HG03575 (cell line): ENCODE measurements around the gene HOXA2.

Experiments
- ATAC-seq: cut with Tn5 transposase; IDR thresholded peaks from one replicate; pipeline ENCODE4 v1.9.1; 2021; ENCODE audit not compliant: unreplicated experiment, insufficient number of reproducible peaks, low FRiP score; ENCODE audit errors: extremely low read depth

HOXA2 gene

GRCh38 chr7:27092819-27093110 is 9.7 kb downstream of the HOXA2 start:
- ATAC-seq, result no peak

GRCh38 chr7:27091941-27092818 is 10.3 kb downstream of the HOXA2 start:
- no peak for ATAC-seq

DNA sequence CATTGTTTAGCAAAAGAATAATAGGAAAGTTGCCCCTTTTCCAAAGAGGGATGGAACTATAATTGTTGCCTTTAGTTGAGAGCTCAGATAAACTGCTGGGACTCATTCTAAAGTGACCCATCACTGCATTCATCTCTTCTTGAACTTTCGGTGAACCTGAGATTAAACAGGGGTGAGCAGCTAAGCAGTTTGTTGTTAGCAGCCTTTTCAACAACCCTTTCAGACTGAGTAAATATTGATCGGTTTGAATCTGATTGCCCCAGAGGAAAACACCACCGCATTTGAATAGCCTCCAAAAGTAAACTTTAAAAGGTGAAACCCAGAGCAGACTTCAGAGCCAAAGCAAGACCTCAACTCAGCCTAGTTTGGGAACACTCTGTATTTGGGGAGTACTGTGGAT is 11.4 kb downstream of the HOXA2 start:
- no peak for ATAC-seq

- ATAC-seq, result no peak
These were observed 14.2 kb downstream of the HOXA2 start for GRCh38 chr7:27088002-27088922.

DNA sequence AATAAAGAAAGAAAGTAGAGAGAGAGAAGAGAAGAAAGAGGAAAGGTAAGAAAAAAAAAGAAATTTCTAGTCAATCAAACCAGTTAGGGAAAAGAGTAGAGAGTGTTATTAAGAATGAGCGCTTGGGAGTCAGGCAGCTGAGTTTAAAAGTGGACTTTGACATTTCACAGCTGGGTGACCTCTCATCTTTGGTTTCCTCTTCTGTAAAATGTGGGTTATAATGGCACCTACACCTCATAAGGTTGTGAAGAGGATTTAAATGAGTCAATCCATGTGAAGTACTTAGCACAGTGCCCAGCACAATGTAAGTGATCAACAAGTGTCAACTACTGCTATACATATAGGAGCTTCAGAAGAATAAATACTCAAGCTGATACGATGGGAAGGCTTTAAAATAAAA is 18.8 kb downstream of the HOXA2 start:
- no peak for ATAC-seq

DNA sequence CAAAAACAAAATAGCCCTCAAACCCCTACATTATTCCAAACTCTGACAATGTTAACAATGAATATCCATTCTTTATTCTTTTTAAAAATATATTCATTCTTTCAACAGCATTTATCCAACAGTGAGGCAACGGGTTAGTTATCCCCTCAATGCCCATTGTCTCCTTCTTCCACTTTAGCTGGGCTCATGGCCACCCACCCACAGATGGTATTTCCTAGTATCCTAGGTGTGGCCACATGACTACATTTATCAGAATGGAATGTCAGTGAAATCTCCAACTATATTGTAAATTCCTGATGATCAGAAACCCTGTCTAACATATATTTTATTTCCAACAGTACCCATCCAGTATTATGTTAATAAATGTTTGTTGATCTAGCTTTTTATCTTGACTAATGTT is 20.3 kb downstream of the HOXA2 start:
- ATAC-seq, result no peak

DNA sequence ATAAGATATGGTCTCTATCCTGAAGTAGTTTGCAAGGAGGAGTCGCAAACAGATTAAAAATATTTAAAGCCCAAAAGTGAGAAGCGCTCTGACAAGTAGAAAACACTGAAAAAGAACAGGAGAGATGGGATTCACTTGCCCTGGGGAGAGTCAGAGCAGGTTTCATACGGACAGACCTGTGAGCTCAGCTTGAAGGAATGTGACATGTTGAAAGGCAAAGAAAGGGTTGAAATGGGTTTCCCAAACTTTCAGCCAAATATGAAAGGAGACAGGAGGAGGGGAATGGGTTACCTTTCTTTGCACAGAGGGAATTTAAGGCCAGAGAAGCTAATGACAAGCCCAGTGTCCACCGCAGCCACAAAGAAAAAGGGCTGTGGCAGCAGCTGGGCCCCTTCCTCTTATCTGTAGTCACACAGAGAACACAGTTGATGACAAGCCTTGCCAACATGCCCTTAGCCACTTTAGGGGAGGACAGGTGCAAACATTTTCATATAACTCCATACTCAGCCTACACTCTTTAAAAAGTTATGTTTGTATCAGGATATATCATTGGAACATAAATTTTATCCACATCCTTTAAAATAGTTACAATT is 21.5 kb downstream of the HOXA2 start:
- no peak for ATAC-seq

- no peak for ATAC-seq
These were observed 23.1 kb downstream of the HOXA2 start for GRCh38 chr7:27079234-27079975.

- ATAC-seq, result no peak
These were observed 23.8 kb downstream of the HOXA2 start for GRCh38 chr7:27078616-27079233.

- ATAC-seq, result no peak
These were observed 29.4 kb downstream of the HOXA2 start for GRCh38 chr7:27073076-27073475.

DNA sequence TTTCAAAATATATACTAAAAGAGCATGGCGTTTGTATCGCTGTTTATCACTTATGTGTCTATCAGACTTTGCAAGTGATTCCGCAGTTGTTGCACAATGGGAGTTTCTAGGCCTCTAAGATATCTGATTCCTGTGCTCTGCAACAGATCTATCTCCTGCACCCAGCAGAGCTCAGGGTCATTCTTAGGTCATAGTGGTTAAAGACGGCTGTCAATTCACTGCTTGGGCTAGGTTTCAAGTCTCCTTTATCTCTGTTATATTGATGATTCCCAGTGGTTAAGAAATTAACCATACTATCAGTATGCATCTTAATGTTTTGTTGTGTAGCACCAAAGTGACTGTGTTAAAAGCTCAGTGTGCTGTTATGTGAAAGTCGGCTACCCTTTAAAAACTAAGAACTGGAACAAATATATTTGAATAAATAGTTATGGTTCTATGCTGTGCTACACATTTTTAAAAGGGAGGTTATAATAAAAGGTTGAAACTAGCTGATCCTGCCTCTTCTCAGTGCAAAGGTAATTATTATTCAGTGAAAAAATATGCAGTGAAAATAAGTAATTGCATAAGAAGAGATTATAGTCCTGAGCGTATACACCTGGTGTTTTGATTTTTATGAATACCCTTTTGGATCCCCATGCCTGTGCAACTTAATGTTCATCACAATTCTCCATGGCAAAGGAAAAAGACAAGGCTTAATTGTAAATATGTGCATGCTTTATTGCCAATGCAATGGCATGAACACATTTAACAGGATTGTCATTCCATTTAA is 30.7 kb downstream of the HOXA2 start:
- no peak for ATAC-seq

DNA sequence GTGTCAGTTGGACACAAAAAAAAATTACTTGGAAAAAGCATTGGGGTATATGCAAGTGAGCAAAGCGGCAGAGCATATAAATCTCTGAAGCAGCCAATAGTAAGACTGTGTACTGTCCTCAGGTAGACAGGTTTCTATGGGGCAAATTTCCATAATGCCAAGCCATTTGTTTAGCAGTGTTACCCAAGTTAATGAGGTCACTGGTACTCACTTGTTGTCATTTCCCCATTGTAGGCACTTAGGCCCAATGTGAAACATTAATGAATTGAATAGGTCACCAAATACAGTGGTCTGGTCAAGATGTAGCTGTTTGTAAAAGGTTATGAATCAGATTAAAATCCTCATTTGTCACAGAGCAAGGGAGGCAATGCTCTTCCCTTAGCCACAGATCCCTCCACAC is 34.2 kb downstream of the HOXA2 start:
- no peak for ATAC-seq

GRCh38 chr7:27066148-27066547 is 36.3 kb downstream of the HOXA2 start:
- no peak for ATAC-seq

DNA sequence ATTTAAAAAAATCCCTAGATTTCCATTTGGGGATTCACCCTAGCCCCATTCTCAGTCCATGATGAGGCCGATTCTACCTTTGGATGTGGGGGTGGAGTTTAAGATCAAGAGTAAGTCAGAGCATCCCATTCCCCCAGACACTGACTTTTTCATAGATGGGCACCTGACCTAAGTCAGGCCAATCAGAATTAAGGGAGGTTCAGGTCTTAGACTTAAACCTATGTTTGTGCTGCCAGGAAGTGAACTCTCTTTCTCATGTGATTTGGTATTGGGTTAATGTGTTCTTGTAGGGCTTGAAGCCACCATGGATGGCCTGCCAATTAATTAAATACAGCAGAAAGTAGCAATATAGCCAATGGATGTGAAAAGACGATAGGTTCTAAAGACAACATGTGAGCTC is 36.8 kb downstream of the HOXA2 start:
- no peak for ATAC-seq

- ATAC-seq, result no peak
These were observed 37.8 kb downstream of the HOXA2 start for GRCh38 chr7:27064661-27065060.

- ATAC-seq, result no peak
These were observed 38.3 kb downstream of the HOXA2 start for GRCh38 chr7:27064159-27064558.

DNA sequence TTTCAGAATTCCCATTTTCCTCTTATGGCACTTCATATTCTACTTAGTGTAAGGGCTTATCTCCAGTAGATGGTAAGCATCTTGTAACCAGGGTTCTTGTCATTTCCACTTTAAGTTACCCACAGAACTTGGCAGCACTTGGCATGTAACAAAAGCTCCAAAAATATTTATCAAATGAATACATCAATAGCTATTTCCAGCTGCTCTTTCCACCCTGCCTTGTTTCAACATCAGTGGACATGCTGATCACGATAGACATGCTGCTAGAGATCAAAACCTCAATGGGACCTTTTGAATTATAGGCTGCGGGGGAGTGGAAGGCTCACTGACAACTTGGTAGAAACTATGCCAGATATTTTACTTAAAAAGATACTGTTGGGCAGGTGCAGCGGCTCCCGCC is 39.5 kb downstream of the HOXA2 start:
- ATAC-seq, result no peak

DNA sequence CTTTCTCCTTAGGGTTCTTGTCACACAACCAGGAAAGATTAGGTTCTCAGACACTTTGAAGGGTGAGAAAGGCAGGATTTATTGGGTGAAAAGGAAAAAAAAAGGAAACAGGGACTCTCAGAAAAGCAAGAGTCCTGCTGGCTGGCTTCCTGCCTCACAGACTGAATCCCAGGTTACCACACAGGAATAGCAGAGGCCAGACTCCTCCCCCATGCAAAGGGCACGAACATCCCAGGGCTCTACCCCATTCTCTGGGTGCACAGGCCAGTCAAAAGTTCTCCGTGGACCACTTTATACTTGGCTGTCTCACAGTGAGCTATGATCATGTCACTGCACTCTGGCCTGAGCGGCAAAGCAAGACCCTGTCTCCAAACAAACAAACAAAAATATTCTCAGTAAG is 49.3 kb downstream of the HOXA2 start:
- ATAC-seq, result no peak
